Fibroblast of the aortic adventitia (primary cell): Measurements from ENCODE around the gene GATD1. TPM values are rescaled to one million over a fixed set of nuclear protein-coding genes. Genes with fewer than 3 reads are reported as not detected.

Experiments
- DNase-seq: peaks from one replicate; pipeline ENCODE4 v3.0.0-alpha.2; 2010; ENCODE audit warnings: low read depth
- H3K4me3 ChIP-seq: 2 replicates; pipeline ENCODE4 v1.5.1; 2011; ENCODE audit warnings: low read depth, mild to moderate bottlenecking, control low read depth, low read length, moderate library complexity
- small RNA-seq: library from RNA; depleted of rRNA; stranded (forward); fragments of <200 nt; gene quantifications from one replicate; pipeline ENCODE3, GENCODE V24; 2012
- total RNA-seq: library from RNA; depleted of rRNA; stranded (reverse); fragments of >200 nt; gene quantifications from 2 replicates; pipeline ENCODE4 v1.2.3, GENCODE V29; 2012; ENCODE audit warnings: low replicate concordance
- TF ChIP-seq, protein P1 (sequence below): IDR thresholded peaks from 2 replicates; pipeline ENCODE4 v1.5.1; 2011; ENCODE audit warnings: mild to moderate bottlenecking, low read length, control low read depth, inconsistent platforms; ENCODE audit not compliant: insufficient read depth

Gene GATD1
- total RNA-seq, 1 donor, result 40.6 TPM

DNA sequence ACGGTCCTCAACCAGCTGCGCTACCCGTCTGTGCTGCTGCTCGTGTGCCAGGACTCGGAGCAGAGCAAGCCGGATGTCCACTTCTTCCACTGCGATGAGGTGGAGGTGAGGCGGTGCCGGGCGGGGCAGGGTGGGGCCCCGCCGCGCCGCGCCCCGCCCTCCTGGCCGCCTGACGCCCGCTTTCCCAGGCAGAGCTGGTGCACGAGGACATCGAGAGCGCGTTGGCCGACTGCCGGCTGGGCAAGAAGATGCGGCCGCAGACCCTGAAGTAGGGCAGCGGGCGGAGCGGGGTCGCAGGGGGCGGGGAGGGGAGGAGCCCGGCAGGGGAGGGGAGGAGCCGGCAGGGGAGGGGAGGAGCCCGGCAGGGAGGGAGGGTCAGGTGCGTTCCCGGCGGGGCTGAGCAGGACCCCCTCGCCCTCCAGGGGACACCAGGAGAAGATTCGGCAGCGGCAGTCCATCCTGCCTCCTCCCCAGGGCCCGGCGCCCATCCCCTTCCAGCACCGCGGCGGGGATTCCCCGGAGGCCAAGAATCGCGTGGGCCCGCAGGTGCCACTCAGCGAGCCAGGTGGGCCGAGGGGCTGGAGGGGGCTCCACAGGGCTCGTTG, 56.5 kb downstream of the GATD1 start:
- TF ChIP-seq, protein P1, sequence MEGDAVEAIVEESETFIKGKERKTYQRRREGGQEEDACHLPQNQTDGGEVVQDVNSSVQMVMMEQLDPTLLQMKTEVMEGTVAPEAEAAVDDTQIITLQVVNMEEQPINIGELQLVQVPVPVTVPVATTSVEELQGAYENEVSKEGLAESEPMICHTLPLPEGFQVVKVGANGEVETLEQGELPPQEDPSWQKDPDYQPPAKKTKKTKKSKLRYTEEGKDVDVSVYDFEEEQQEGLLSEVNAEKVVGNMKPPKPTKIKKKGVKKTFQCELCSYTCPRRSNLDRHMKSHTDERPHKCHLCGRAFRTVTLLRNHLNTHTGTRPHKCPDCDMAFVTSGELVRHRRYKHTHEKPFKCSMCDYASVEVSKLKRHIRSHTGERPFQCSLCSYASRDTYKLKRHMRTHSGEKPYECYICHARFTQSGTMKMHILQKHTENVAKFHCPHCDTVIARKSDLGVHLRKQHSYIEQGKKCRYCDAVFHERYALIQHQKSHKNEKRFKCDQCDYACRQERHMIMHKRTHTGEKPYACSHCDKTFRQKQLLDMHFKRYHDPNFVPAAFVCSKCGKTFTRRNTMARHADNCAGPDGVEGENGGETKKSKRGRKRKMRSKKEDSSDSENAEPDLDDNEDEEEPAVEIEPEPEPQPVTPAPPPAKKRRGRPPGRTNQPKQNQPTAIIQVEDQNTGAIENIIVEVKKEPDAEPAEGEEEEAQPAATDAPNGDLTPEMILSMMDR, result no peak
- DNase-seq, result no peak
- no peak overlapping the region for H3K4me3 ChIP-seq

- no peak overlapping the region for H3K4me3 ChIP-seq
- no peak for DNase-seq
- TF ChIP-seq, protein P1, result no peak
Observed at GRCh38 chr11:720017-720641, 57.2 kb downstream of the GATD1 start.

- DNase-seq, result no peak
- TF ChIP-seq, protein P1, result no peak
- no peak overlapping the region for H3K4me3 ChIP-seq
Observed at GRCh38 chr11:719214-720016, 57.9 kb downstream of the GATD1 start.

Small RNAs within 50 kb of the gene (small RNA-seq; reads per million reads assigned to genes)
- gene SNORA52, result not detected

Other genes with a start within 250 kb of the GATD1 start
- gene HRAS, start 241.9 kb downstream of the GATD1 start, total RNA-seq, result 34.6 and 44.4 TPM in 2 replicates
- gene LRRC56, start 240.0 kb downstream of the GATD1 start, total RNA-seq, result 0.45 and 1.2 TPM in 2 replicates
- 0.36 TPM in 1 of 2 replicates, not detected in the other for gene LMNTD2, start 216.7 kb downstream of the GATD1 start, total RNA-seq
- gene RASSF7, start 216.5 kb downstream of the GATD1 start, total RNA-seq, result 1.6 and 2.5 TPM in 2 replicates
- 27.6 and 37.5 TPM in 2 replicates for gene PHRF1, start 201.0 kb downstream of the GATD1 start, total RNA-seq
- 6.5 and 6.8 TPM in 2 replicates for gene IRF7, start 161.5 kb downstream of the GATD1 start, total RNA-seq
- not detected in 2 replicates for gene CDHR5, start 152.5 kb downstream of the GATD1 start, total RNA-seq
- not detected in 2 replicates for gene SCT, start 150.3 kb downstream of the GATD1 start, total RNA-seq
- gene DRD4, start 140.2 kb downstream of the GATD1 start, total RNA-seq, result 0.09 and 0.16 TPM in 2 replicates
- gene DEAF1, start 82.3 kb downstream of the GATD1 start, total RNA-seq, result 26.7 and 40.0 TPM in 2 replicates
- 3.6 and 9.4 TPM in 2 replicates for gene TMEM80, start 81.7 kb downstream of the GATD1 start, total RNA-seq
- 47.9 and 49.2 TPM in 2 replicates for gene EPS8L2, start 71.3 kb downstream of the GATD1 start, total RNA-seq
- gene TALDO1, start 30.0 kb downstream of the GATD1 start, total RNA-seq, result 123 and 146 TPM in 2 replicates
- gene CEND1, start 12.6 kb upstream of the GATD1 start, total RNA-seq, result 0.65 and 1.2 TPM in 2 replicates
- gene SLC25A22, start 20.8 kb upstream of the GATD1 start, total RNA-seq, result 16.7 and 17.6 TPM in 2 replicates
- gene PIDD1, start 27.7 kb upstream of the GATD1 start, total RNA-seq, result 6.3 and 8.8 TPM in 2 replicates
- 99.4 and 841 TPM in 2 replicates for gene RPLP2, start 32.5 kb upstream of the GATD1 start, total RNA-seq
- 20.0 and 27.7 TPM in 2 replicates for gene PNPLA2, start 41.4 kb upstream of the GATD1 start, total RNA-seq
- gene CRACR2B, start 50.4 kb upstream of the GATD1 start, total RNA-seq, result 1.3 and 1.8 TPM in 2 replicates
- gene CD151, start 55.5 kb upstream of the GATD1 start, total RNA-seq, result 159 and 311 TPM in 2 replicates
- 61.7 and 135 TPM in 2 replicates for gene POLR2L, start 65.0 kb upstream of the GATD1 start, total RNA-seq
- 164 and 252 TPM in 2 replicates for gene TSPAN4, start 65.4 kb upstream of the GATD1 start, total RNA-seq
- 35.1 and 47.2 TPM in 2 replicates for gene CHID1, start 133.3 kb upstream of the GATD1 start, total RNA-seq
- 65.4 and 72.9 TPM in 2 replicates for gene AP2A2, start 148.4 kb upstream of the GATD1 start, total RNA-seq